Keratinocyte (primary cell): ENCODE results near the gene KATNB1. TPM values are rescaled to one million over a fixed set of nuclear protein-coding genes. Genes with fewer than 3 reads are reported as not detected.
"Not testable (repeated sequence)": the region's sequence is repeated elsewhere in the genome, so short reads cannot be mapped to it uniquely, and the experiment has no call there.

ENCODE experiments used
- DNase-seq: peaks from one replicate; pipeline ENCODE4 v3.0.0-alpha.2; 2011; ENCODE audit warnings: low read depth, missing footprints, low spot score
- FAIRE-seq: peaks from 2 replicates; lab custom pipeline; 2011; peaks lifted over from hg19 to GRCh38; lab: Jason Lieb, UNC
- H2AFZ ChIP-seq: 2 replicates; pipeline ENCODE4 v1.6.0; 2012; ENCODE audit warnings: low read length, control low read depth, inconsistent platforms; ENCODE audit not compliant: control insufficient read depth
- H3K27ac ChIP-seq: 2 replicates; pipeline ENCODE4 v1.5.1; 2011; ENCODE audit warnings: low read length; ENCODE audit not compliant: control insufficient read depth, insufficient read depth
- H3K27me3 ChIP-seq: 3 replicates; pipeline ENCODE4 v1.6.0; 2011; ENCODE audit warnings: low read length; ENCODE audit not compliant: control insufficient read depth, insufficient read depth; ENCODE audit errors: extremely low read depth
- H3K36me3 ChIP-seq, 2 experiments: 2 replicates in 1 of 2; 3 replicates in 1 of 2; pipeline ENCODE4 v1.5.1; 2011; ENCODE audit warnings: low read length in 2 of 2, mild to moderate bottlenecking in 1 of 2; ENCODE audit not compliant: control insufficient read depth in 2 of 2, insufficient read depth in 2 of 2; ENCODE audit errors: extremely low read depth in 1 of 2
- H3K4me1 ChIP-seq: 3 replicates; pipeline ENCODE4 v1.5.1; 2011; ENCODE audit warnings: low read length; ENCODE audit not compliant: control insufficient read depth, insufficient read depth; ENCODE audit errors: extremely low read depth
- H3K4me2 ChIP-seq: 3 replicates; pipeline ENCODE4 v1.6.0; 2011; ENCODE audit warnings: low read depth, low read length; ENCODE audit not compliant: control insufficient read depth, insufficient read depth; ENCODE audit errors: extremely low read depth
- H3K4me3 ChIP-seq, 3 experiments: fragments of 200-600 bp in 1 of 3; sonication (generic) in 1 of 3; 2 replicates in 2 of 3; 3 replicates in 1 of 3; pipeline ENCODE4 v1.5.1; 2011 to 2016; ENCODE audit warnings: low read length in 3 of 3, mild to moderate bottlenecking in 3 of 3, control low read depth in 2 of 3, inconsistent platforms in 1 of 3, low read depth in 1 of 3, mixed read lengths in 1 of 3, mixed run types in 1 of 3, moderate library complexity in 1 of 3; ENCODE audit not compliant: control insufficient read depth in 2 of 3, insufficient read depth in 2 of 3; ENCODE audit errors: extremely low read depth in 1 of 3
- H3K79me2 ChIP-seq: 2 replicates; pipeline ENCODE4 v1.6.0; 2012; ENCODE audit warnings: low read length; ENCODE audit not compliant: control insufficient read depth, insufficient read depth
- H3K9ac ChIP-seq: 3 replicates; pipeline ENCODE4 v1.6.0; 2011; ENCODE audit warnings: low read length; ENCODE audit not compliant: control insufficient read depth, insufficient read depth; ENCODE audit errors: extremely low read depth
- H3K9me1 ChIP-seq: 3 replicates; pipeline ENCODE4 v1.6.0; 2011; ENCODE audit warnings: low read length; ENCODE audit not compliant: control insufficient read depth, insufficient read depth; ENCODE audit errors: extremely low read depth
- H3K9me3 ChIP-seq: 2 replicates; pipeline ENCODE4 v1.5.1; 2012; ENCODE audit warnings: low read depth, low read length; ENCODE audit not compliant: control insufficient read depth
- H4K20me1 ChIP-seq: 3 replicates; pipeline ENCODE4 v1.6.0; 2011; ENCODE audit warnings: low read length; ENCODE audit not compliant: control insufficient read depth, insufficient read depth; ENCODE audit errors: extremely low read depth
- EZH2 ChIP-seq: IDR thresholded peaks from one replicate; pipeline ENCODE4 v1.6.1; 2012; ENCODE audit warnings: inconsistent platforms, mild to moderate bottlenecking, low read length, moderate library complexity
- dilution Hi-C: fragments of 300-500 bp; cut with MboI; formaldehyde crosslinking; loops from one replicate; pipeline ENCODE4 v1.7.0; 2020; ENCODE audit warnings: low sequenced_read_pairs; ENCODE audit not compliant: extremely low pct_ligation_motif_present
- polyA plus RNA-seq, 5 experiments: library from polyadenylated mRNA; depleted of rRNA in 3 of 5; stranded (reverse) in 3 of 5; stranded (forward) in 1 of 5; unstranded in 1 of 5; fragments of >200 nt; gene quantifications; 1 replicate in 1 of 5; 2 replicates in 3 of 5; 3 replicates in 1 of 5; pipeline versions ENCODE4 v1.2.1 to v1.2.3, GENCODE V29; 2011 to 2012; ENCODE audit warnings: missing spikeins in 2 of 5, low read depth in 1 of 5, low replicate concordance in 1 of 5
- TF ChIP-seq, protein P1 (sequence below), 3 experiments: IDR thresholded peaks in 1 of 3; conservative IDR thresholded peaks in 1 of 3; optimal IDR thresholded peaks in 1 of 3; 2 replicates in 2 of 3; 3 replicates in 1 of 3; pipeline versions ENCODE3 to v1.5.1; 2011; ENCODE audit warnings: low read length in 3 of 3, mild to moderate bottlenecking in 3 of 3, moderate library complexity in 2 of 3, control low read depth in 1 of 3, inconsistent platforms in 1 of 3; ENCODE audit not compliant: insufficient read depth in 2 of 3; ENCODE audit errors: extremely low read depth in 1 of 3

The KATNB1 gene
- polyA plus RNA-seq, 1 donor (not counting 4 experiments of a cell fraction or from before 2014, with no cell fraction given): 18.9 TPM

DNA sequence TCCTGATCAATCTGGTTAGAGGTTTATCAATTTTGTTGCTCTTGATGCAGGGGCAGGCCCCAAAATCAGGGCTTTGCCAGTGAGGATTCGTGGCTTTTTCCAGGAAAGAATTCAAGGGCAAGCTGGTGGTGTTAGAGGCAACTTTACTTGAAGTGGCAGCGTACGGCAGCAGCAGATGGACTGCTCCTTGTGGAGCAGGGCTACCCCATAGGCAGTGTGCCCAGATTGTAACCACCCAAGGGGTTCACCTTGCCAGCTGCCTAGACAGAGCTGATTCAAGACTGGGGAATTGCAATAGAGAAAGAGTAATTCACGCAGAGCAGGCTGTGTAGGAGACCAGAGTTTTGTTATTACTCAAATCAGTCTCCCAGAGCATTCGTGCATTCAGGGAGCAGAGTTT, 24.2 kb upstream of the KATNB1 start:
- Histone ChIP-seq H2AFZ (no peak overlapping the region), H3K4me2 (no peak overlapping the region)
- dilution Hi-C loops: no loop called here

DNA sequence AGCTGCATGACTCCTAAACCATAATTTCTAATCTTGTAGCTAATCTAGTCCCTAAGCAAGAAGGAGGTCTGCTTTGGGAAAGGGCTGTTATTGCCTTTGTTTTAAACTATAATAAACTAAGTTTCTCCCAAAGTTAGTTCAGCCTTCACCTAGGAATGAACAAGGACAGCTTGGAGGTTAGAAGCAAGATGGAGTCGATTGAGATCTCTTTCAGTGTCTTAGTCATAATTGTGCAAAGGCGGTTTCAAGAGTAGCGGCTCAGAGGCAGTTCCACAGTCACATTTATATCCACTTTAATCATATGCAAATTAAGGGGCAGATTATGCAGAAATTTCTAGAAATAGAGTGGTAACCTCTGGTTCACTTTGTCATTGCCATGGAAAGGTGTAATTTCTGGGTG, 23.6 kb upstream of the KATNB1 start:
- Histone ChIP-seq H3K79me2 (no peaks in the 10 kb centered on the region), H3K9me1 (no peaks in the 10 kb centered on the region), H2AFZ (no peak overlapping the region), H3K36me3 (no peaks in the 10 kb centered on the region), H3K4me1 (no peaks in the 10 kb centered on the region), H3K27ac (no peak overlapping the region), H3K4me3 (no peak overlapping the region), H3K27me3 (peaks cover 15% of the 10 kb centered on the region), H3K9me3 (no peaks in the 10 kb centered on the region), H3K4me2 (no peak overlapping the region), H3K9ac (no peak overlapping the region), H4K20me1 (no peaks in the 10 kb centered on the region)
- FAIRE-seq (no peak), DNase-seq (no peak)
- TF ChIP-seq EZH2: no peak
- TF ChIP-seq, protein P1, sequence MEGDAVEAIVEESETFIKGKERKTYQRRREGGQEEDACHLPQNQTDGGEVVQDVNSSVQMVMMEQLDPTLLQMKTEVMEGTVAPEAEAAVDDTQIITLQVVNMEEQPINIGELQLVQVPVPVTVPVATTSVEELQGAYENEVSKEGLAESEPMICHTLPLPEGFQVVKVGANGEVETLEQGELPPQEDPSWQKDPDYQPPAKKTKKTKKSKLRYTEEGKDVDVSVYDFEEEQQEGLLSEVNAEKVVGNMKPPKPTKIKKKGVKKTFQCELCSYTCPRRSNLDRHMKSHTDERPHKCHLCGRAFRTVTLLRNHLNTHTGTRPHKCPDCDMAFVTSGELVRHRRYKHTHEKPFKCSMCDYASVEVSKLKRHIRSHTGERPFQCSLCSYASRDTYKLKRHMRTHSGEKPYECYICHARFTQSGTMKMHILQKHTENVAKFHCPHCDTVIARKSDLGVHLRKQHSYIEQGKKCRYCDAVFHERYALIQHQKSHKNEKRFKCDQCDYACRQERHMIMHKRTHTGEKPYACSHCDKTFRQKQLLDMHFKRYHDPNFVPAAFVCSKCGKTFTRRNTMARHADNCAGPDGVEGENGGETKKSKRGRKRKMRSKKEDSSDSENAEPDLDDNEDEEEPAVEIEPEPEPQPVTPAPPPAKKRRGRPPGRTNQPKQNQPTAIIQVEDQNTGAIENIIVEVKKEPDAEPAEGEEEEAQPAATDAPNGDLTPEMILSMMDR (optimal IDR thresholded peaks at IDR 0.05 in 1 of 3, IDR thresholded peaks at IDR 0.05 in 1 of 3, conservative IDR thresholded peaks at IDR 0.05 in 1 of 3; ENCODE audit: extremely low read depth in 1 of 3, insufficient read depth in 2 of 3, low read length in 3 of 3): no peak
- dilution Hi-C loops: no loop called here

More for the DNA sequence above, 24.2 kb upstream of the KATNB1 start:
- Histone ChIP-seq H3K9ac (no peak overlapping the region), H3K4me1 (no peaks in the 10 kb centered on the region), H3K27me3 (peaks cover 15% of the 10 kb centered on the region), H3K9me1 (no peaks in the 10 kb centered on the region), H3K4me3 (no peak overlapping the region), H3K27ac (no peak overlapping the region), H4K20me1 (no peaks in the 10 kb centered on the region), H3K9me3 (no peaks in the 10 kb centered on the region), H3K36me3 (no peaks in the 10 kb centered on the region), H3K79me2 (no peaks in the 10 kb centered on the region)
- FAIRE-seq (no peak), DNase-seq (no peak)
- TF ChIP-seq, protein P1 (optimal IDR thresholded peaks at IDR 0.05 in 1 of 3, IDR thresholded peaks at IDR 0.05 in 1 of 3, conservative IDR thresholded peaks at IDR 0.05 in 1 of 3; ENCODE audit: extremely low read depth in 1 of 3, insufficient read depth in 2 of 3, low read length in 3 of 3): no peak
- TF ChIP-seq EZH2: no peak

DNA sequence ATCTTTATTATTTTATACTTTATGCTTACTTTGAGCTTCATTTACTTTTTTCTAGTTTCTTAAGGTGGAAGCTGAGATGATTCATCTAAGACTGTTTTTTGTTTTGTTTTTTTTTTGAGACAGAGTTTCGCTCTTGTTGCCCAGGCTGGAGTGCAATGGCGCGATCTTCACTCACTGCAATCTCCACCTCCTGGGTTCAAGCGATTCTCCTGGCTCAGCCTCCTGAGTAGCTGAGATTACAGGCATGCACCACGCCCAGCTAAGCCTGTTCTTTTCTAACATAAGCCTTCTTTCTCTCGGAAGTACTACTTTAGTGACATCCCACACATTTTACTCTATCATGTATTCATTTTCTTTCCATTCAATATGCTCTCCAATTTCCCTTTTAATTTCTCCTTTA, 23.0 kb upstream of the KATNB1 start:
- H3K9ac ChIP-seq, dilution Hi-C loops, H3K9me3 ChIP-seq, H3K27ac ChIP-seq, H2AFZ ChIP-seq, H3K79me2 ChIP-seq, H3K9me1 ChIP-seq, DNase-seq, H3K4me3 ChIP-seq, H4K20me1 ChIP-seq, H3K36me3 ChIP-seq, H3K4me2 ChIP-seq, H3K4me1 ChIP-seq, FAIRE-seq: not testable (repeated sequence)
- H3K27me3 ChIP-seq: peaks cover 11% of the 10 kb centered on the region
